ENCODE measurements around the gene CNTNAP3.
"Not testable (repeated sequence)": the region's sequence is repeated elsewhere in the genome, so short reads cannot be mapped to it uniquely, and the experiment has no call there.

Gene CNTNAP3

DNA sequence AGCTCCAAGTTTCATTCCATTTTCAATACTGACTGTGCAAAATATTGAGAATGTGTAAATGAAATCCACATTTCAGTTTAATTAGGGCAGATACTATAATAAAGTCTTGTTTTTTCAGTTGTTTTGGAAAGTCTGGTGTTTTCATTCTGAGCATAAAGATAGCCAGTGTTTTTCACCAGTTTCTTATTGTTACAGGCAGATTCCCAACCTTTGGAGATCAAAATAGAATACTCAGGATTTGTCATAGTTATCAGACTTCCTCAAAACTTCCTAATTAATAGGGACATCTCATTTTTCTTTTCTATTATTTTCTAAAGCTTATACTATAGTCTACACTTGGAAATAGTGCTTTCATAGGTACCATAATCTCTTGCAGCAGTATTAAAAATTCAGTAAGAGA lies 176.2 kb downstream of the CNTNAP3 start:
- not testable (repeated sequence) for H4K20me1 ChIP-seq; H3K36me3 ChIP-seq; H3K4me3 ChIP-seq; H3K27me3 ChIP-seq; H3K4me2 ChIP-seq; H3K27ac ChIP-seq; H3K4me1 ChIP-seq; H3K9me3 ChIP-seq (replicated peaks in 1 of 11); H3K9ac ChIP-seq

DNA sequence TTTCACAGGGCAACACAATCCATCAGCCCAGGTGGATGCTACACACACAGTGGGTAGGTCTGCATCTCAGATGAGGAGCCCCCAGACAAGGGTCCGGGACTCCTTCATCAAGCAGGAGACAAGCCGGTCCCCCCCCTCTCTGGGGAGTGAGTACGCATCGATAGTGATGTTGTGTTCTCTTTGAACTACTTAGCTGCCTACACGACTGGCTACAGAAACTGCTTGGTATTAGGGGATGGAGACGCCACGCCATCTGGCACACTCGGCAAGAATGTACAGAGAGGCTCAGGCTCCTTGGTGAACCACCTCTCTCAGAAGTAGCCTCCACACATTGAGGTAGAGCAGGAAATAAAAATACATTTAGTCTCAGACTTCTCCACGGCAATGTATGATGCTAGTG lies 179.8 kb downstream of the CNTNAP3 start:
- TF ChIP-seq Cebpa-rat (IDR thresholded peaks at IDR 0.05), result no peak
- Histone ChIP-seq H3K4me3 (no peak overlapping the region), H3K9me3 (replicated peaks in 1 of 11) (no peaks in the 10 kb centered on the region), H3K4me1 (no peaks in the 10 kb centered on the region), H4K20me1 (no peaks in the 10 kb centered on the region), H3K27ac (no peak overlapping the region), H3K36me3 (no peaks in the 10 kb centered on the region), H3K9ac (no peak overlapping the region), H3K27me3 (no peaks in the 10 kb centered on the region), H3K4me2 (no peak overlapping the region)

DNA sequence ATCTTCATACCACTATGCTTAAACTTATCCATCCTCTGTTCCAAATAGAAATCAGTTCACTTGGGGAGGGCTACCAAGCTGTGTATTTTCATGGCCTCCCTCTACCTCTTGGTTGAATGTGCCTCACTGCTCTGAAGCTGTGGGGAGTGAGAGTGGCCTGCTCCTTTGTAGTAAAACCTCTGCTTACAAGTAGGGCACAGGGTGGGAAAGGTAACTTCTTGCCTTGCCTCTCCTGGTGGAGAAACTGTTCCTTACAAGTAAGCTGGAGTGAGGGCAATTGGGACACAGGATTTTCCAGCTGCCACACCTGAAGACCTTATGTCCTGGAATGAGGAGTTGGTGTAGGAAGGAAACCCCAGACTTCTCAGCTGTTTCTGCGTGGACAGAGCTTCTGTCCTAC lies 190.8 kb downstream of the CNTNAP3 start:
- not testable (repeated sequence) for H3K4me1 ChIP-seq

DNA sequence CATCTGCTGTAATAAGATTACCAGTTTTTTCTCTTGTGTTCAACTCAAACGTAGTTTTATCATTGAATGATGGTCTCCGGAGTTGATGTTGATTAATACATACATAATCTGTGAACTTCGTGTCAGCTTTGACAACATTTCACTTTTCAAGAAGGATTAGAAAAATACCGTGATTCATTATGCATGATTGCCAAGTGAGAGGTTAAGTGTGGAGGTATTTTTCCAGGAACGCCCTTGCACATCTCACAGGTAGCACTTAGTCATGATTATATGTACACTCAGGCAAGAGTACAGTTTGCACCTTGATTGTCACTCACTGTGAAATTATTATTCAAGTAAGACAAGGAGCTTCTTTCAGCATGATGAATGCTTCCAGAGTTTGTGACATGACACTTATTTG lies 202.7 kb downstream of the CNTNAP3 start:
- not testable (repeated sequence) for H3K4me2 ChIP-seq; H3K36me3 ChIP-seq; H3K4me3 ChIP-seq; H4K20me1 ChIP-seq; H3K4me1 ChIP-seq; H3K9me3 ChIP-seq (replicated peaks in 1 of 11); H3K27me3 ChIP-seq; H3K9ac ChIP-seq; H3K27ac ChIP-seq

More for the DNA sequence above, 190.8 kb downstream of the CNTNAP3 start:
- not testable (repeated sequence) for H3K4me3 ChIP-seq; H3K9ac ChIP-seq; H3K9me3 ChIP-seq (replicated peaks in 1 of 11); H4K20me1 ChIP-seq; H3K36me3 ChIP-seq; H3K27me3 ChIP-seq; H3K4me2 ChIP-seq; H3K27ac ChIP-seq

DNA sequence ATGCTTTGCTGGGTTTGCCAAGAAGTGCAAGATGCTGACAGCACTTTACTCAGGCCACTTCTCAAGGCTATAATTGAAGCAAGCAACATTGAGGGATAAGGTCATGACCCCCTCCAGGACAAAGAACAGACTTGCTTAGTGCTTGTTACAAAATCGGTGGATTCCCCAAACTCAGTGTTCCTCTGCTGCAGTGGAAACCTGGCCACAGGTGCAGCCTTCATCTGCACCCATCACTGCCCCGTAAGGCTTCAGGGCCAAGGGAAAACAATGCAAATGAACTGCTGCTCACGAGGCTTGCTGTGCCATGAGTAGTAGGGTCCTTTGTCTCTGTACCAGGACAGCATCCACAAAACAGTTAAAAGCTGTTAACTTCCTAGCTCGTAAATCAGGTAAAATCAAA lies 205.4 kb downstream of the CNTNAP3 start:
- H3K4me3 ChIP-seq; H3K4me1 ChIP-seq; H3K27ac ChIP-seq; H3K36me3 ChIP-seq; H3K4me2 ChIP-seq; H3K27me3 ChIP-seq; H3K9ac ChIP-seq; H3K9me3 ChIP-seq (replicated peaks in 1 of 11); H4K20me1 ChIP-seq: not testable (repeated sequence)

DNA sequence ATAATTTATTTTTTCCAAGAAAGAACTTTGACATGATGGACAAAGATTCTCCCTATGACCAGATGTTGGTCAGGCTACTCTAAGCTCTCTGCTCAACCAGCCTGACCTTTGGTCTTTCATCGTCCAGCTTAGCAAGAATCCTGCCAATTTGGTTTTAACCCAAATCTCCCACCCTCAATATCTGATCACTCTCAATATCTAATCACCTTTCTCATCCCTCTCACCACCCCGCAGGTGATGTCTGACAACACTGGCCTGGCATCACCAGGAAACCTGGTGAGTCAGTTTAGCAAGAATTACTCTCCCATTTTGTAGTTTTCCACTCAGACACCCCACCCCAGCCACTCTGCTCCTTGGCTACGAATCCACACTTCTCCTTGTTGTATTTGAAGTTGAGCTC lies 207.9 kb downstream of the CNTNAP3 start:
- not testable (repeated sequence) for H3K27me3 ChIP-seq; H3K4me2 ChIP-seq; H3K27ac ChIP-seq; H3K36me3 ChIP-seq; H3K4me3 ChIP-seq; H3K9ac ChIP-seq; H3K9me3 ChIP-seq (replicated peaks in 1 of 11); H3K4me1 ChIP-seq; H4K20me1 ChIP-seq

DNA sequence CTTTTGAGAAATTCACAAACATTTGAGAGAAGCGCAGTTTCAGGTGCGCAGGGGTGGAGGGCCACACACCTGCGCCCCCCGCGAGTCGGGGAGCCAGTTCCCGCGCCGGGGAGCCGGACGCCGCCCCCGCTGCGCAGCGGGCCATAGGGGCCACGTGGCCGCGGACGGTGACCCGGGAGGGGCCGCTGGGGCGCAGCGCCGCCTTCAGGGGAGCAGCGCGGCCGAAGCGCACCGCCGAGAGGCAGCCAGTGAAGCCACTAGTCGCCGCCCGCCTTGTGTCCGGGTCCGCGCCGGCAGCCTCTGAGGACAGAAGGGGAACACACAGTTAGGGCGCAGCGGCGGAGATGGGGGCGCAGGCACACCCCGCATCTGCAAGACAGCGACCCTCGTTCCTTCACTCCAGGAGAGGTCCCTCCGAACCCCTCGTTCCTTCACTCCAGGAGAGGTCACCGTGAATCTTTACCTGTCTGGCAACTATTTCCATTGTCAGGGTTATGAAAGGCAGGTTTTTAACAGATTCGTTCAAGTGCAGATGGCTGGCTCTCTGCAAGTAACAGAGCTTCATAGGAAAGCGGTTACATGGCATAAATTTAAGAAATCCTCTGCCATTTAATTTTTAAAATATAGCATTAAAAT lies 209.2 kb downstream of the CNTNAP3 start:
- not testable (repeated sequence) for H3K4me3 ChIP-seq; H3K27me3 ChIP-seq; H4K20me1 ChIP-seq; H3K9me3 ChIP-seq (replicated peaks in 1 of 11); H3K4me1 ChIP-seq; H3K9ac ChIP-seq; H3K36me3 ChIP-seq; H3K4me2 ChIP-seq; H3K27ac ChIP-seq

DNA sequence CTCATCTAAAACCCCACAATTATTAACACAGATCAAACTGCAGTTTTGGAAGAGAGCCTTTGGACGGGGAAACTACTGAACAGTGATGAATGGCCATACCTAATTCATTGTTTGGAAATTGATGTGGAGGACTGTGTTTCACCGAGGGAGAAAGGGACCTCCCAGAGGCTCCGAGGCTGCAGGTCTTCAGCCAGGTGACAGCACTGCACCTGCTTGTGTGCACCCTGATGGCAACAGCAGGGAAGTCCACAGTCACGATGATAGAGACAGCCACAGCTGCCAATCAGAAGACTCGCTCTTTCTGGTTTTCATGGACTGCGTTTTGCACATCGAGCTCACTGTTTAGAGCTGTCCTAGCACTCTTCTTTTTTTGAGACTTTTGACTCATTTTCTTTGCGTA lies 214.4 kb downstream of the CNTNAP3 start:
- not testable (repeated sequence) for H3K36me3 ChIP-seq; H3K9me3 ChIP-seq (replicated peaks in 1 of 11)

DNA sequence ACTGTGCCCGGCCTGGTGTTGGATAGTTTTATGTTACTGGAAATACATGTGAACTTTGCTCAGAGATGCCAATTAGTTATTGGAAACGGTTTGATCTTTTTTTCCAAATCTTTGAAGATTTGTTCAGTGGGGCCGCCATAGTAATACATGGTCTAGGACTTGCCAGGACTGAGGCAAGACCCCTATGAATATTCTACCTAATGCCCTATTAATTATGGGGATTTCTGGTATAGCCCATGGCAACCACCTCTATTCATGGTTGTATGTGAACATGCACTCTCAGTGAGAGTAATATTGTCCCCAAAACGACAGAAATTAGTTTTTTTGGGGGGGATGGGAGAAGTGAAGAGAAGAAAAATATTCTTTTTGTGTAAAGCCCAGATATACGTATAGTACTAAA lies 220.3 kb downstream of the CNTNAP3 start:
- not testable (repeated sequence) for H4K20me1 ChIP-seq, H3K4me2 ChIP-seq, H3K36me3 ChIP-seq, H3K9ac ChIP-seq, H3K4me3 ChIP-seq, H3K4me1 ChIP-seq, H3K27ac ChIP-seq, H3K27me3 ChIP-seq
- H3K9me3 ChIP-seq (replicated peaks in 1 of 11), result peaks cover 10 to 17% (median 14%) of the 10 kb centered on the region in 11 experiments; a peak in 18 of 22 replicates

More for the DNA sequence above, 214.4 kb downstream of the CNTNAP3 start:
- H3K4me3 ChIP-seq, H3K9ac ChIP-seq, H3K4me2 ChIP-seq, H3K27ac ChIP-seq, H3K4me1 ChIP-seq, H4K20me1 ChIP-seq, H3K27me3 ChIP-seq: not testable (repeated sequence)

DNA sequence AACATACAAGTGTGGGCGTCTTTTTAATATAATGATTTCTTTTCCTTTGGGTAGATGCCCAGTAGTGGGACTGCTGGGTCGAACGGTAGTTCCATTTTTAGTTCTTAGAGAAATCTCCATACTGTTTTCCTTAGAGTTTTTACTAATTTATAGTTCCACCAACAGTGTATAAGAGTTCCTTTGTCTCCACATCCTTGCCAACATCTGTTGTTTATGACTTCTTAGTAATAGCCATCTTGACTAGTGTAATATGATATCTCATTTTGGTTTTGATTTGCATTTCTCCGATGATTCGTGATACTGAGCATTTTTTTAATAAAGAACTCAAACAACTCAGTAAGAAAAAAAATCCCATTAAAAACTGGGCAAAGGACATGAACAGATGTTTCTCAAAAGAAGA lies 225.0 kb downstream of the CNTNAP3 start:
- not testable (repeated sequence) for H3K36me3 ChIP-seq, H3K4me3 ChIP-seq, H4K20me1 ChIP-seq, H3K27ac ChIP-seq, H3K27me3 ChIP-seq, H3K4me1 ChIP-seq, H3K4me2 ChIP-seq, H3K9ac ChIP-seq
- peaks cover 8 to 16% (median 13%) of the 10 kb centered on the region in 11 experiments; a peak in 18 of 22 replicates for H3K9me3 ChIP-seq (replicated peaks in 1 of 11)

DNA sequence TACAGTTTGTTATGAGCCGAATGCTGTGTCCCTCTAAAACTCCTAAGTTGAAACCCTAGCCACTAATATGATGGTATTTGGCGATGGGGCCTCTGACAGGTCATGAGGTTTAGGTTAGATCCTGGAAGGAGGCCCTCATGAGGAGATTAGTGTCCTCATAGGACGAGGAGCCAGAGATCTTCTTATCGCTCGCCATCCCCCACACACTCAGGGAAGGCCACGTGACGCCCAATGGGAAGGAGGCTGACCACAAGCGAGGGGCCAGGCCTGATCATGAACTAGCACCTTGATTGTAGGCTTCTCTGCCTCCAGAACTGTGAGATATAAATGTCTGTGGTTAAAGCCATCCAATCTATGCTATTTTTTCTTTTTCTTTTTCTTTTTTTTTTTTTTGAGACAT lies 233.5 kb downstream of the CNTNAP3 start:
- not testable (repeated sequence) for H3K27ac ChIP-seq; H3K27me3 ChIP-seq; H3K9me3 ChIP-seq (replicated peaks in 1 of 11); H3K9ac ChIP-seq; H3K4me1 ChIP-seq; H3K4me2 ChIP-seq; H3K36me3 ChIP-seq; H3K4me3 ChIP-seq; H4K20me1 ChIP-seq

DNA sequence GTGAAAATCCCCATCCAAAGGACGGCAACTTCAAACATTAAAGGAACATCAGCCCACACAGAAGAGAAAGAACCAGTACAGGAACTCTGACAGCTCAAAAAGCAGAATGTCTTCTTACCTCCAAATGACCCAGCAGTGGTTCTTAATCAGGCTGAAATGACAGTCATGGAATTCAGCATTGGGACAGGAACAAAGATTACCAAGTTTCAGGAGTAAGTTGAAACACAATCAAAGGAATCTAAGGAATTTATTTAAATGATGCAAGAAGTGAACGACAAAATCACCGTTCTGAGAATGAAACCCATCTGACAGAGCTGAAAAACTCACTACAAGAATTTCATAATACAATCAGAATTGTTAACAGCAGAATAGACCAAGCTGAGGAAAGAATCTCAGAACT lies 241.1 kb downstream of the CNTNAP3 start:
- H3K27me3 ChIP-seq; H3K27ac ChIP-seq; H3K9ac ChIP-seq; H3K9me3 ChIP-seq (replicated peaks in 1 of 11); H3K36me3 ChIP-seq; H4K20me1 ChIP-seq; H3K4me3 ChIP-seq; H3K4me1 ChIP-seq; H3K4me2 ChIP-seq: not testable (repeated sequence)

DNA sequence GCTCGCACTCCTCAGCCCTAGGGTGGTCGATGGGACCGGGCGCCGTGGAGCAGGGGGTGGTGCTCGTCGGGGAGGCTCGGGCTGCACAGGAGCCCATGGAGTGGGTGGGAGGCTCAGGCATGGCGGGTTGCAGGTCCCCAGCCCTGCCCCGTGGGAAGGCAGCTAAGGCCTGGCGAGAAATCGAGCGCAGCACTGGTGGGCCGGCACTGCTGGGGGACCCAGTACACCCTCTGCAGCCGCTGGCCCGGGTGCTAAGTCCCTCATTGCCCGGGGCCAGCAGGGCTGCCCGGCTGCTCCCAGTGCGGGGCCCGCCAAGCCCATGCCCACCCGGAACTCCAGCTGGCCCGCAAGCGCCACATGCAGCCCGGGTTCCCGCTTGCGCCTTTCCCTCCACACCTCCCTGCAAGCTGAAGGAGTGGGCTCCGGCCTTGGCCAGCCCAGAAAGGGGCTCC lies 245.6 kb downstream of the CNTNAP3 start:
- H3K27ac ChIP-seq, H3K9ac ChIP-seq, H4K20me1 ChIP-seq, H3K36me3 ChIP-seq, H3K27me3 ChIP-seq, H3K4me3 ChIP-seq, H3K4me2 ChIP-seq, H3K4me1 ChIP-seq: not testable (repeated sequence)
- peaks cover 0 to 13% (median 5%) of the 10 kb centered on the region in 11 experiments; a peak in 9 of 22 replicates for H3K9me3 ChIP-seq (replicated peaks in 1 of 11)

DNA sequence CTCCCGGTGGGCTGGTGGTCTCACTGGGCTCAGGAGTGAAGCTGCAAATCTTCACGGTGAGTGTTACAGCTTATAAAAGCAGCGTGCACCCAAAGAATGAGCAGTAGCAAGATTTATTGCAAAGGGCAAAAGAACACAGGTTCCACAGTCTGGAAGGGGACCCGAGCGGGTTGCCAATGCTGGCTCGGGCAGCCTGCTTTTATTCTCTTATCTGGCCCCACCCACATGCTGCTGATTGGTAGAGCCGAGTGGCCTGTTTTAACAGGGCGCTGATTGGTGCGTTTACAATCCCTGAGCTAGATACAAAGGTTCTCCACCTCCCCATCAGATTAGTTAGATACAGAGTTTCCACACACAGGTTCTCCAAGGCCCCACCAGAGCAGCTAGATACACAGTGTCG lies 246.2 kb downstream of the CNTNAP3 start:
- not testable (repeated sequence) for H3K4me3 ChIP-seq, H4K20me1 ChIP-seq, H3K27ac ChIP-seq, H3K4me2 ChIP-seq, H3K36me3 ChIP-seq, H3K27me3 ChIP-seq, H3K4me1 ChIP-seq, H3K9ac ChIP-seq
- peaks cover 0 to 13% (median 5%) of the 10 kb centered on the region in 11 experiments; a peak in 9 of 22 replicates for H3K9me3 ChIP-seq (replicated peaks in 1 of 11)

DNA sequence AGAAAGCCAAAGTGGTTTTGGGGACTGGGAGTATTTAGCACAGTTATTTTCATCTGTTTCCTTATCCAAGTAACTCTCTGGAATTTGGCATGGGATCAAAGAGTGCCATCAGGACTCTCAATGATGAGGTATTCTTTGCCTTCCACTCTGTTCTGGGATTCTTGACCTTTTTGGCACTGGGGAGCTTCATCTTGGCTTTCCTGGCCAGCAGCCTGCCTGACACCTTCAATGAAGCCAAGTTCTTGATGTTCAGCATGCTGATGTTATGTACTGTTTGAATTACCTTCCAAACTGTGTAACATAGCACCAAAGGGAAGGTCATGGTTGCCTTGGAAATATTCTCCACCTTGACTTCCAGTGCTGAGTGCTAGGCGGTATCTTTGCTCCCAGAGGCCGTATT lies 248.8 kb downstream of the CNTNAP3 start:
- H4K20me1 ChIP-seq, H3K27me3 ChIP-seq, H3K9ac ChIP-seq, H3K4me3 ChIP-seq, H3K4me1 ChIP-seq, H3K36me3 ChIP-seq, H3K4me2 ChIP-seq, H3K27ac ChIP-seq: not testable (repeated sequence)
- peaks cover 0 to 13% (median 5%) of the 10 kb centered on the region in 11 experiments; a peak in 9 of 22 replicates for H3K9me3 ChIP-seq (replicated peaks in 1 of 11)
